A673 (cell line): ENCODE measurements around the gene SYT17. TPM values are rescaled to one million over a fixed set of nuclear protein-coding genes. Genes with fewer than 3 reads are reported as not detected.
A peak's percentile ranks its signal among the peaks of the same experiment; 100 is the strongest.

ENCODE experiments used
- BruUV-seq: library from RNA; stranded (reverse); fragments of 400-500 nt; replicated peaks from 2 replicates; lab custom pipeline; 2021; lab: Mats Ljungman, UMichigan
- CTCF ChIA-PET: fragments of 300-600 bp; sonication (Branson Sonifier 250); formaldehyde crosslinking; loops from one replicate; lab custom pipeline; 2022; ENCODE audit warnings: antibody characterized with exemption; lab: Charles Lee
- POLR2A ChIA-PET: fragments of 300-600 bp; sonication (Branson Sonifier 250); formaldehyde crosslinking; loops from one replicate; lab custom pipeline; 2022; ENCODE audit warnings: antibody characterized with exemption; ENCODE audit not compliant: low non-redundant PET; lab: Charles Lee
- DNase-seq: peaks from one replicate; pipeline ENCODE4 v3.0.0-alpha.2; 2015; ENCODE audit warnings: low spot score
- H3K27ac ChIP-seq: fragments of 200-600 bp; sonication (generic); 2 replicates; pipeline ENCODE4 v1.5.1; 2016; ENCODE audit warnings: mixed run types, low read depth, mild to moderate bottlenecking, mixed read lengths, antibody characterized with exemption, low read length; ENCODE audit not compliant: poor library complexity, severe bottlenecking
- H3K27me3 ChIP-seq: fragments of 200-600 bp; sonication (generic); replicated peaks from 2 replicates; pipeline ENCODE4 v1.6.1; 2017; ENCODE audit warnings: mixed run types, low read depth, mild to moderate bottlenecking, mixed read lengths, antibody characterized with exemption, low read length; ENCODE audit not compliant: insufficient read depth, poor library complexity
- H3K36me3 ChIP-seq: fragments of 200-600 bp; sonication (generic); 2 replicates; pipeline ENCODE4 v1.6.1; 2016; ENCODE audit warnings: mixed run types, mild to moderate bottlenecking, mixed read lengths, antibody characterized with exemption, low read length; ENCODE audit not compliant: insufficient read depth, poor library complexity, severe bottlenecking
- H3K4me1 ChIP-seq: fragments of 200-600 bp; sonication (generic); 2 replicates; pipeline ENCODE4 v1.6.1; 2017; ENCODE audit warnings: mixed run types, mild to moderate bottlenecking, mixed read lengths, antibody characterized with exemption, low read length; ENCODE audit not compliant: insufficient read depth, poor library complexity, severe bottlenecking
- H3K4me3 ChIP-seq: fragments of 200-600 bp; sonication (generic); 2 replicates; pipeline ENCODE4 v1.5.1; 2016; ENCODE audit warnings: low read depth, mixed run types, mild to moderate bottlenecking, mixed read lengths, low read length; ENCODE audit not compliant: poor library complexity, severe bottlenecking
- H3K9me3 ChIP-seq: fragments of 200-600 bp; sonication (generic); 2 replicates; pipeline ENCODE4 v1.6.1; 2016; ENCODE audit warnings: mixed run types, low read depth, mild to moderate bottlenecking, mixed read lengths, antibody characterized with exemption, low read length; ENCODE audit not compliant: poor library complexity, severe bottlenecking
- CTCF ChIP-seq: fragments of 300-800, 200-600 bp; sonication (generic); conservative IDR thresholded peaks from 2 replicates; pipeline ENCODE4 v1.5.1; 2017; ENCODE audit warnings: low read depth, mild to moderate bottlenecking, antibody characterized with exemption, low read length, moderate library complexity, mixed read lengths
- EZH2 ChIP-seq: fragments of 200-600 bp; sonication (generic); IDR thresholded peaks from 2 replicates; pipeline ENCODE4 v1.6.1; 2017; ENCODE audit warnings: borderline replicate concordance, low read depth, mild to moderate bottlenecking, mixed read lengths, antibody characterized with exemption, low read length; ENCODE audit not compliant: poor library complexity, severe bottlenecking
- intact Hi-C: fragments of 100-400 bp; cut with micrococcal nuclease; formaldehyde crosslinking; loops from one replicate; pipeline ENCODE4 v1.10.0; 2022; ENCODE audit not compliant: unreplicated experiment
- total RNA-seq: library from RNA; stranded (reverse); gene quantifications from 2 replicates; pipeline ENCODE4 v1.2.3, GENCODE V29; 2021

SYT17 gene
- total RNA-seq, 1 experiment from 2014 or later, result 0.24 TPM

DNA sequence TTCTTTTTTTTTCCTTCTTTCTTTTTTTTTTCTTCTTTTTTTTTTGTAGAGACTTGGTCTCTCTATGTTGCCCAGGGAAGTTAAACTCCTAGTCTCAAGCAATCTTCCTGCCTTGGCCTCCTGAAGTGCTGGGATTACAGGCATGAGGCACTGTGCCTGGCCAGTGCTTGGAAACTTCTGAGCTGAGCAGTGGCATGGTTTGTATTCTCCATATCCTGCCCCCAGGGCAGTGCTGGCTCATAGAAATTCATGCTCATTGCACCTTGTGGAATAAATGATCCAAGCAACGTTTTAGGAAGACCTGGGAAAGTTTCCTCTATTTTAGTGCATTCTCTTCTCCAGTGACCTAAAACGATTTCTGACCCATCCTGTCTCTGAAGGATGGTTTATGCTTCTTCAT lies 16.7 kb upstream of the SYT17 start:
- intact Hi-C loops, result no loop called here
- DNase-seq, result no peak
- H3K27me3 ChIP-seq, result no peaks in the 10 kb centered on the region
- H3K4me1 ChIP-seq, result no peaks in the 10 kb centered on the region
- no peaks in the 10 kb centered on the region for H3K9me3 ChIP-seq
- ChIA-PET POLR2A (no interaction called here), CTCF (no interaction called here)
- H3K36me3 ChIP-seq, result no peaks in the 10 kb centered on the region
- BruUV-seq, result no TSS peak
- H3K27ac ChIP-seq, result no peak overlapping the region
- H3K4me3 ChIP-seq, result no peak overlapping the region
- TF ChIP-seq CTCF (no peak), EZH2 (no peak)

- H3K36me3 ChIP-seq, result no peaks in the 10 kb centered on the region
- TF ChIP-seq CTCF, result no peak
- no peak for TF ChIP-seq EZH2
- no TSS peak for BruUV-seq
- intact Hi-C loops, result no loop called here
- no peaks in the 10 kb centered on the region for H3K27me3 ChIP-seq
- H3K4me1 ChIP-seq, result no peaks in the 10 kb centered on the region
- no peaks in the 10 kb centered on the region for H3K9me3 ChIP-seq
- CTCF ChIA-PET, result no interaction called here
- no peak overlapping the region for H3K4me3 ChIP-seq
- DNase-seq, result no peak
- no peak overlapping the region for H3K27ac ChIP-seq
- POLR2A ChIA-PET, result no interaction called here
These were observed 16.0 kb upstream of the SYT17 start for GRCh38 chr16:19152042-19152441.

DNA sequence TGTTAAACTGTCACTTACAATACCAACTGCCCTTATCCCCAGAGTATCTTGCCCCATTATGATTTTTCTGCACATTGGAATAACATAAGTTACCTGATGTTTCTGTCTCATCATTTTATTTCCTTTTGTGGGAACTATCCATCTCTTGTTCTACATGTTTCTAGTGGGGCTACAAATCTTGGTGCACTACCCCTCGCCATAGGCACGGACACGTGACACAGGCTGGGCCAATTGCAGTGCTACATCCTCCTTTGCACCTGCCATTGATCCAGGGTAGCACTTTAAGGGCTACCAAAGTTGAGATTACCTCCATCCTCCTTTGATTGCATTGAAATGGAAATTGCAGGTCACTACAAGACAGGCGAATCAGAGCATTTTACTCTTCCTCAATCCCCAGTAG lies 14.2 kb upstream of the SYT17 start:
- no peak overlapping the region for H3K27ac ChIP-seq
- H3K36me3 ChIP-seq, result no peaks in the 10 kb centered on the region
- POLR2A ChIA-PET, result no interaction called here
- DNase-seq, result peak; percentile 69
- intact Hi-C loops, result no loop called here
- BruUV-seq, result no TSS peak
- no peaks in the 10 kb centered on the region for H3K27me3 ChIP-seq
- CTCF ChIA-PET, result no interaction called here
- H3K4me1 ChIP-seq, result no peaks in the 10 kb centered on the region
- no peaks in the 10 kb centered on the region for H3K9me3 ChIP-seq
- H3K4me3 ChIP-seq, result no peak overlapping the region
- no peak for TF ChIP-seq EZH2
- no peak for TF ChIP-seq CTCF

- Histone ChIP-seq H3K36me3 (no peaks in the 10 kb centered on the region), H3K4me1 (no peaks in the 10 kb centered on the region), H3K27me3 (no peaks in the 10 kb centered on the region), H3K9me3 (no peaks in the 10 kb centered on the region), H3K27ac (no peak overlapping the region), H3K4me3 (no peak overlapping the region)
- POLR2A ChIA-PET, result no interaction called here
- TF ChIP-seq EZH2 (no peak), CTCF (no peak)
- CTCF ChIA-PET, result no interaction called here
- intact Hi-C loops, result no loop called here
- no TSS peak for BruUV-seq
- no peak for DNase-seq
These were observed 6.0 kb upstream of the SYT17 start for GRCh38 chr16:19162085-19162484.
